Stimulated activated CD8-positive, alpha-beta memory T cell treated with anti-CD3 and anti-CD28 coated beads, Interleukin-7, amount 100 ng/mL, for 4 hours (primary cell): ENCODE results near the gene SEMA4D.
"Not testable (repeated sequence)": the region's sequence is repeated elsewhere in the genome, so short reads cannot be mapped to it uniquely, and the experiment has no call there.

Source experiments
- DNase-seq, 2 donors: peaks; one replicate each; pipeline ENCODE4 v3.0.0-alpha.2; 2020; ENCODE audit warnings: low read depth in 2 of 2

Gene SEMA4D

DNA sequence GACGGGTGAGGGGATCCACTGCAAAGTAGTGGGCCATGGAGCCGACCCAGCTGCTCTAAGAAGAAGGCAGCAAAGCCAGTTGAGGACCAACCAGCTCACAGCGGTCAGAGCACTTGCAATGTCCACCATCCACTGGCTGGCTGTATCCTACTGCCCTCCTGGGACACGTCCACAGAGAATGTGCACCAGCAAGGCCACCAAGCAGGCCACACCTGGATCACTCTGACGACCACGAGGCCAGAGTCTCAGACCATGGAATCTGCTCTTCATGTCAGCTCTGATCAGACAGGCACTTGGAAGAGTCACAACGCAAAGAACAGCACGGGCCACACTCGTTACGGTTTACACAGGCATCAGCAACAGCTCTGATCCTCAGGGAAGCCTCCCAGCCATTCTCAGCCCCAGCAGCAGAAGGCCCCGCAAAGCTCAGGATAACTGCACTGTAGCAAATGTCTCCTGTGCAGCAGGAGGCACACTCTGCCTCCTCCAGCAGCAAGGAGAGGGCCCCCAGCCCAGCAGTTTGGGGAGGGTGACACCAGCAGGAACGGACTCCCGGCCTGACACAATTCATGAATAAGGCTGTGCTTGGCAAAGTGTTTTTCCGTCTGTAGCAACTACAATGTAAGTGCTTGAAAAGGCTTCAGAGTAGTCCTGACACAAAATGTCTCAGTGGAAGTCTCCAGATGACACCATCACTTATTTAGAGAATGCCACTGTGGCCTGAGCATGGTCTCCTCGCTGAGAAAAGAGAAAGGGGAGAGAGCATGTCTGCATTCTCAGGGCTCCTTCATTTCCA, 15.7 kb downstream of the SEMA4D start:
- DNase-seq, result no peak

DNA sequence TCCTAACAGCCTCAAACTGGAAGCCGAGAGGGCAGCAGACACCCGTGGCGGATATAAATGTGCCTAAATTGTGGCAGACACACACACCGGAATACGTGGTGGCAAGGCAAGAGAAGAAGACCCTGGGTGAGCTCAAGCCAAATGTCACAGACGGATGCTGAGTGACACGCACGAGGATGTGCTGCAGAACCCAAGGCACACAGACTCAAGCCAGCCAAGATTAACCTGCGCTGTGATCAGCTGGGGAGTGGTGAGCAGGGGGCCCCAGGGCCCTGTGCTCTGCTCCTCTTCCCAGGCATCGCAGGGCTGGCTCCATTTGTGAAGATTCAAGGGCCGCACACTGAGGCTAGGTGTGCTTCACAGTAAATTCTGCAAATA, 16.4 kb downstream of the SEMA4D start:
- DNase-seq, result no peak

DNA sequence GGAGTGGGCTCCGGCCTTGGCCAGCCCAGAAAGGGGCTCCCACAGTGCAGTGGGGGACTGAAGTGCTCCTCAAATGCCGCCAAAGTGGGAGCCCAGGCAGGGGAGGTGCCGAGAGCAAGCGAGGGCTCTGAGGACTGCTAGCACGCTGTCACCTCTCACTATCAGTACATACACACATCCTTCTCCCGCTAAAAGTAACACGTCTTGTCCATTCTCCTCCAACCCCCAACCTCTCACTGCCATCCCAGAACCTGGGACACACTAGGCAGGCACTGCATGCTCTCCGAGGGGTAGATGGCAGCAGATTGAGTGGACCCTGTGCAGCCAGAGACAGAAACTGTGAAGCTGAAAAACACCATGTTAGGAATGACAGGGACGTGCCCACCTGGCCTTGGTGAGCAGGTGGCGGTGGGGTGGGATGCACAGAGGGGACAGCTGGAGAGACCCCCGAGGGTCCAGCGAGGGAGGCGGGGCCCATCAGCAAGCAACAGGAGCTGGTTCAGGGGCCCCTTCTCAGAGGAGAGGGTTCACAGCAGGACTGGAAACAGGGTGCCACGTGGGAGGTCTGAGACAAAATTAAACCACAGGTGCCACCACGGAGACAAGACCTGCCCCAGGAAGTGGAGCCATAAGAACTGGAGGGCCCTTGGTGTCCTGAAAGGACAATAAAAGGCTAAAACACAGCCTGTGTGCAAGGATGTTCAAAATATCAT, 16.9 kb downstream of the SEMA4D start:
- DNase-seq, result no peak

DNA sequence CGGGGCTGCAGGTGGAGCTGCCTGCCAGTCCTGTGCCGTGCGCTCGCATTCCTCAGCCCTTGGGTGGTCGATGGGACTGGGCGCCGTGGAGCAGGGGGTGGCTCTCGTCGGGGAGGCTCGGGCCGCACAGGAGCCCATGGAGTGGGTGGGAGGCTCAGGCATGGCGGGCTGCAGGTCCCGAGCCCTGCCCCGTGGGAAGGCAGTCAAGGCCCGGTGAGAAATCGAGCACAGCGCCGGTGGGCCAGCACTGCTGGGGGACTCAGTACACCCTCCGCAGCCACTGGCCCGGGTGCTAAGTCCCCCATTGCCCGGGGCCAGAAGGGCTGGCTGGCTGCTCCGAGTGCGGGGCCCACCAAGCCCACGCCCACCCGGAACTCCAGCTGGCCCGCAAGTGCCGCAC, 17.5 kb downstream of the SEMA4D start:
- DNase-seq, result not testable (repeated sequence)

DNA sequence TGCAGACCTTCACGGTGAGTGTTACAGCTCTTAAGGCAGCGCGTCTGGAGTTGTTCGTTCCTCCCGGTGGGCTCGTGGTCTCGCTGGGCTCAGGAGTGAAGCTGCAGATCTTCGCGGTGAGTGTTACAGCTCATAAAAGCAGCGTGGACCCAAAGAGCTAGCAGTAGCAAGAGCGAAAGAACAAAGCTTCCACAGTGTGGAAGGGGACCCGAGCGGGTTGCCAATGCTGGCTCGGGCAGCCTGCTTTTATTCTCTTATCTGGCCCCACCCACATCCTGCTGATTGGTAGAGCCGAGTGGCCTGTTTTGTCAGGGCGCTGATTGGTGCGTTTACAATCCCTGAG, 18.3 kb downstream of the SEMA4D start:
- not testable (repeated sequence) for DNase-seq

DNA sequence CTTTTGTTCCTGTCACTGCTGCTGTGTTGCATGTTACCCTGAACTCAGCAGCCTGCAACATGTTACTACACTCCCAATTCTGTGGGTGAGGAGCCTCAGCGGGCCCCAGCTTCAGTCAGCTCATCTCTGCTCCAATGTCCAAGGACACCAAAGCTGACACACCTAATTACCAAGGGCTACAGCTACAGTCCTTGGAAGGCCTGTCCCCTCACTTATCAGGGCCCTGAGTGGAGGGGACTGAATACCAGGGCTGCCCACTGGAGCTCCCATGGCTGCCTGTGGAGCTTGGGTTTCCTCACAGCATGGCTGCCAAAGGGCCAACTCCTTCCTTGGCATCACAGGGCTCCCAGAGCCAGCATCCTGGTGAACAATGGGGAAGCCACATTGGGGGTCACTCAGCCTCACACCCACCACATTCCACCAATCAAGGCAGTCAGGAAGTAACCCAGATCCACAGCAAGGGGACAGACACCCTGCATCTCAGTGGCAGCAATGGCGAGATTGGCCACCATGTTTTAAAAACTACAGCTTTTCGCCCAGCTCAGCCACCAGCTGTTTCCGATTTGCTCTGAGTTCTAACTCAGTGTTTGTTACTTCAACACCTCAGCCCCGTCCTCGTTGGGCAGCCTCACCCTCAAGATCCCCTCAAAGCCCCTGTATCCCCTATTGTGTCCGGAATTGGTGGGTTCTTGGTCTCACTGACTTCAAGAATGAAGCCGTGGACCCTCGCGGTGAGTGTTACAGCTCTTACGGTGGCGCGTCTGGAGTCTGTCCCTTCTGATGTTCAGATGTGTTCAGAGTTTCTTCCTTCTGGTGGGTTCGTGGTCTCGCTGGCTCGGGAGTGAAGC, 18.9 kb downstream of the SEMA4D start:
- no peak for DNase-seq

DNA sequence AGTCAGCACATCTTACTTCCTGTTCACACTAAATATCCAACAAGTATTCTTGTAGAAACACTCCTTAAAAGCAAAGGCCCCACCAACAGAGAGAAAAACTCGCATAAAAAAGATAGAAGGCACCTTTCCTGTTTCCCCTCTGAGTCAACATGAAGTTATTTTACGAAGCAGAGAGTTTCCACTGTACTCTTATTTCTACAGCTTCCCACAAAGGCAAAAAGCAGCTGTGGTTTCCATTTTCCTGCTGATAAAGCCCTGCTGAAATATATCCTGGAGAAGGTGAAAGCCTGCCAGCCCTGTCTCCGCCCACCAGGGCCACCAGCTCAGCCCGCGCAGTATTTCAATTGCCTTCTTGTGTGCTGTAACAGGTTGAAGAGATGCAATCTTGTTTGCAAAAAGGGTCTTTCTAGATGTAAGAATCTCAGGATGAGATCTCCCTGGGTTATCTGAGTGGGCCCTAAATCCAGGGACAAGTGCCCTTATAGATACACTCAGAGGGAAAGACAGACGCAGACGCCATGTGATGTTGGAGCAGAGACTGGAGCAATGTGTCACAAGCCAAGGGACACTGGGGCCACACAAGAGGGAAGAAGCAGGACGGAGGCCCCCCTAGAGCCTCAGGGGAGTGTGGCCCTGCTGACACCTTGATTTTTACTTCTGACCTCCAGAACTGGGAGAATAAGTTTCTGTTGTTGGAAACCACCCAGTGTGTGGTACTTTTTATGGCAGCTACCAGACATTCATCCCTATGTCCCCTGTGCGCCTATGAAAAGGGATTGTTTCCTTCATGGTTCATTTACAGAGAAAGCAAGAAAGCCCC, 19.9 kb downstream of the SEMA4D start:
- peak; percentile 60 to 62 for DNase-seq

DNA sequence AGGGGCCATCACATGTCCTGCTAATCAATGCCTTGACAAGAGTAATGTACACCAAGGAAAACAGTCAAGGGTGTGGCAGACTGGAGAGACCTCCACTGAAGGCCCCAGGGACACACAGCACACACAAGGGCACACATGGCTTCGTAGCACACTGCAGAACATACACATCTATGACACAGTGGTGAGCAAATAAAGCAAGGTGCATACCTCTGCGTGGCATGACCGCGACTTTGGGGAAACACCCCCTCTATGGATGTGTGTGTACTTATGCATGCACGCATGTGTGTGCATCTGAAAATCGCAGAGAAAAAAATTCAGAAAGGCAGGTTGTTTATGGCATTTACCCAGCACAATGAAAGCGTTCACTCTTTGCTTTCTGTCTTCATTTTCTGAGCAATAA, 20.5 kb downstream of the SEMA4D start:
- no peak for DNase-seq

DNA sequence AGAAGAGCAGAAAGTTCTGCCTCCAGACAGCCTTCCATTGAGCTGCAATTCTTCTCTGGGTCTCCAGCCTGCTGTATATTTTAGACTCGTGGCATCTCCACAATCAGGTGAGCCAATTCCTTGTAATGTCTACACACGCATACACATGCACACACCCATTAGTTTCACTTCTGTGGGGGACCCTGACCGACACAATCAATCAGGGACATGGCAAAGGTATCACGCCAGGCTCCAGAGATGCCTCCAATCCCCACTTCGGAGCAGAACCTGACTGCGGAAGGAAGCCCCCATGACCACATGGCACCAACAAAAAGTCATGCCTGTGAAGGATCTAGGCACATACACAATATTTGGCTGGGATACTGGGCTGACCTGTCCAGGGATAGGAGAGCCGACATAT, 21.4 kb downstream of the SEMA4D start:
- DNase-seq, result no peak

DNA sequence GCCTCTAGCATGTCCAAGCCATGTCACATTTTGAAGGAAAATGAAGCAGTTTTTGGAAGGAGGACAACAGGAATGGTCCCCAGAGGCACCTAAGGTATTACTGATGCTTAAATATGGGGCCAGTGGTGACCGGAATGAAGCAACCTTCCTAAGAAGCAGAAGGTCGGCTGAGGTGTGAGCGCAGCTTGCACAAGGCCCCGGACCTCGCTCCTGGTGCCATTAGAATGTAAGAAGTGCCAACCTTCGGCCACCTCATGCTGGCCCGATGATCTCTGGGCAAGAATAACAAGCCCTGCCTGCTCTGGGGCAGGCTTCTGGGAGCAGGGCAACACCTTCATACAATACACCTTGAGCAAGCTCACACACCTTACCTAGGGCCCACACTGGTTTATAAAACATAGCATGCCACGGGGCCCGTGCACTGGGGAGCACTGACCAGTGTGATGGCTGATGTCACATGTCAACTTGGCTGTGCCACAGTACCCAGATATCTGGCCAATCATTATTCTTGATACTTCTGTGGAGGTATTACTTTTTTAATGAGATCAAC, 21.9 kb downstream of the SEMA4D start:
- no peak for DNase-seq

DNA sequence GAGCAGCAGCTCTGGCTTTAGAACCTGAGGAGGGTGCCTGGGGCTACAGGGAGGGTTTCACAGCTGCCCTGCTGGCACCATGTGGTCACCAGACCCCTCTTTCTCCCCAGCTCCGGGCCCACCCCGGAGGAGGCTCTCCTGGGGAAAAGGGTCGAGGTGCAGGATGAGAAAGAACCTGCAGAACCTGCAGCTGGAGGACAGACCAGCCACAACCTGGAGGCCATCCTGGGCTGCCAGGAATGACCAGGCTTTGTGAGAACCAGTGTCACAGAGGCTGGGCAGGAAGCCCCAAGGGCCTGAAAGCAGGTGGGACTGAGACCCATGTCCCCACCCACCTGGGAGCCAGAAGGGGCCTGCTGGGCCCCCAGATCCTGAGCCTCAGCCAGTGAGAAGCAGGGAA, 23.0 kb downstream of the SEMA4D start:
- no peak for DNase-seq

DNA sequence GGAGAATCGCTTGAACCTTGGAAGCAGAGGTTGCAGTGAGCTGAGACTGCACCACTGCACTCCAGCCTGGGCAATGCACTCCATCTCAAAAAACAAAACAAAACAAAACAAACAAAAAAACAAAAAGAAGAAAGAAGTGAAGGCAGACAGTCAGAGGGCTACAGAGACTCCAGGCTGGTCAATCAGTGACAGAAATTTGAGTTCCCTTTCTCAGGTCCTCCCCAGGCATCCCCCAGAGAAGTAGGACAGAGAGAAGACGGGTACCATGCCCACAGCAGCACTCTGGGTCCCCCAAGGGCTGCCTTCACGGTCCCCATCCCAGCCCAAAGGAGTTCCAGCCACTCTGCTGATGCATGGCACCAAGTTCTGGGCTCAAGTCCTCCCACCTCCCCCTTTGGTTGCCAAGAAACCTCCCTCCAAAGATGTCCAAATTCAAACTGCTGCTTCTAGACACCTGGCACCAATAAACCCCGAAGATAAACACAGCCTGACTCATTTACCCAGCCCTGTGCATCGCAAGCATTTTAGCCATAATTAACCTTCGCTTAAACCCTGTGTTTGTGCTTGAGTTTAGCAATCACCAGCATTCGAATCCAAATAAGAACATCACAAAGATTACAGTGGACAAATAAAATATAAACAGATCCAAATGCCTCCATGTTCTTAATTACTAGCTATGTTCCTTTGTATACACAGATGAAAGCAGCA, 24.0 kb downstream of the SEMA4D start:
- DNase-seq, result no peak

DNA sequence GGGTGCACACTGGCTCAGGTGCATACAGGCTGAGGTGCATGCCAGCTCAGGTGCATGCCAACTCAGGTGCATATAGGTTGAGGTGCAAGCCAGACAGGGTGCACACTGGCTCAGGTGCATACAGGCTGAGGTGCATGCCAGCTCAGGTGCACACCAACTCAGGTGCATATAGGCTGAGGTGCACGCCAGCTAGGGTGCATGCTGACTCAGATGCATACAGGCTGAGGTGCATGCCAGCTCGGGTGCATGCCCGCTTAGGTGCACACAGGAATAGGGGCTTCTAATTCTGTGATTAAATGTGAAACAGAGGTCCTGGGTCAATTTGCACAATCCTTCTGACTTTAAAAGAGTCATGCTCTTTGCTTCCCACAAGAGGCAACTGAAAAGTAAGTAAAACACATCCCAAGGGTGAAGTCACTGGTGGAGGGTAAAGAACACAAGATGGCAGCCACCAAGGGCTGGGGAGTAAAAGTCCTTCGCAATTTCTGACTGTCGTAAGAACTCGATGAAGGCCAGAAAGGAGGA, 26.1 kb downstream of the SEMA4D start:
- not testable (repeated sequence) for DNase-seq

DNA sequence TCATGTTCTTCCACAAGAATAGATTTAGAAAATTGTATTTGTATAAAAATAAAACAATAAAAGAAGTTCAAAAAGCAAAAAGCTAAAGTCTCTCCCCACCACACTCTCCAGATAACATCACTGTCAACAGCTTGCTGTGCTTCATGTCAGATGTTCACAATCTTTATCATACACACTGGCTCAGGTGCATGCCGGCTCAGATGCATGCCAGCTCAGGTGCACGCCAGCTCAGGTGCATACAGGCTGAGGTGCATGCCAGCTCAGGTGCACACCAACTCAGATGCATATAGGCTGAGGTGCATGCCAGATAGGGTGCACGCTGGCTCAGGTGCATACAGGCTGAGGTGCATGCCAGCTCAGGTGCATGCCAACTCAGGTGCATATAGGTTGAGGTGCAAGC, 26.5 kb downstream of the SEMA4D start:
- no peak for DNase-seq

DNA sequence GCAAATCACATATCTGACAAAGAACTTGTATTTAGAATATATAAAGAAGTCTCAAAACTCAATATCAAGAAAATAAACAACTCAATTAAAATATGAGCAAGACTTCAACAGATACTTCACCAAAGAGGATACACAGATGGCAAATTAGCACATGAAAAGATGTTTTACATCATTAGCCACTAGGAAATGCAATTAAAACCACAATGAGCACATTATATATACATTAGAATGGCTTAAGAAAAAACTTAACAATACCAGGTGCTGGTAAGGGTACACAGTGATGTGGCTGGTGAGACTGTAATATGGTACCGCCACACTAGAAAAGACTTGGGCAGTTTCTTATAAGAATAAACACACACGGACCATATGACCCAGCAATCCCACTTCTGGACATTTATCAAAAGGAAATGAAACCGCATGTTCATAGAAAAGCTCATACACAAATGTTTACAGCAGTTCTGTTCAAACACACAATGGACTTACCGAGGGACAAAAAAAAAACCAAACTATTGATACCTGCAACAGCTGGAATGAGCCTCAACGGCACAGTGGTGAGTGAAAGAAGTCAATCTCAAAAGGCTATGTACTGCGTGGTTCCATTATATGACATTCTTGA, 27.6 kb downstream of the SEMA4D start:
- no peak for DNase-seq

DNA sequence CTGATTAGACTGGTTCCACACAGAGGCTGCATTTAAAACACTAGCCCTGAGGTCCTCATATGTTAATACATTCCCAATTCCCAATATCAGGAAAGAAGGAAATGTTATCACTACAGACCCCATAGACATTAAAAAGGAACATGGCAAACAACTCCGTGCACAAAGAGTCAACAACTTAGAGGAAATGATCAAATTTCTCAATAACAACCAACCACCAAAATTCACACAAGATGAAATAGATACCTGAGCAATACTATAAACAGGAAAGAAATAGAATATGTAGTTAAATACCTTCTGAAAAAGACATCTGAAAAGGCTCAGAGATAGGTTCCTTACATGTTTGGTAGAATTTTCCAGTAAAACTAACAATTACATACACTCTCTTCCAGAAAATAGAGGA, 28.9 kb downstream of the SEMA4D start:
- DNase-seq, result no peak

DNA sequence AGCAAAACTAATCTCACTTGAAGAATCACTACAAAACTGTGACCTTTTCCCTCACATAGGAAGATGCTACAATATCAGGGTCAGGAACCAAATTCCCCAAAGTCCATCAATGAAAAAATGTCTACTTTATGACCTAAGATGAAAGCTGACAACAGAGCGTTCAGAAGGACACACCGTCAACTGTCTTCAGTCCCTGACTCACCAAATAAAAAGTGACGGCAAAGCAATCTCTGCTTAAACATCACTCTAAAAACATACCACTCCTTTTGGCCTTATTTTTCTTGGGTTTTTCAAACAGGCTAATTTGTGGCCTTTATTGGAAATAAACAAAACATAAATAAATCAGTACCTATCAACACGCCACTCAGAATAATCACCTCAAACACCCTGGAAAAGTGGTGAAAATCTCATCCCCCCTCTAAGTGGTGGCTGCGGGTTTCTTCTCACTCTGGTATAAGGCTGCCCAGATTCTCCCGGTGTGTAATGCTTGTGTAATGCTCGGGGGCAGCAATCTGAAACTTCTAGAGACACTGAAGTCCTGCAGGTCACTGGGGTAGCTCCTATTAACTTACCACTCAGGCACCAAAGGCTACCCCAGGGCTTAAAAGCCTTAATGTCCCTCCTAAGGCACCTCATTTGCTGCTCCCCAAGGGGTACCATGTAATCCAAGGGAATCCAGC, 29.5 kb downstream of the SEMA4D start:
- DNase-seq, result no peak

DNA sequence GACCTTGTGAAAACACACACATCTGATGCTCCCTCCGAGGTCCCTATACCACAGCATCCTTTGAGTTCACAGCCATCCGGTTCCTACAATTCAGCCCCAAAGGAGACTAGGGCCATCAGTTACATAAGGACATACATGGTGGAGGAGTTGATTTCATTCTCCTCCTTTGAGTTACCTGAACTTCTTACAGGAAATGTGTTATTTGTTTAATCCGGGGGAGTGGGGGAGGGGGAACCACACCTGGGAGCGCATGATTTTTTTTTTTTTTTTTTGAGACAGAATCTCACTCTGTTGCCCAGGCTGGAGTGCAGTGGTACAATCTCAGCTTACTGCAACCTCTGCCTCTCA, 30.7 kb downstream of the SEMA4D start:
- DNase-seq, result no peak

DNA sequence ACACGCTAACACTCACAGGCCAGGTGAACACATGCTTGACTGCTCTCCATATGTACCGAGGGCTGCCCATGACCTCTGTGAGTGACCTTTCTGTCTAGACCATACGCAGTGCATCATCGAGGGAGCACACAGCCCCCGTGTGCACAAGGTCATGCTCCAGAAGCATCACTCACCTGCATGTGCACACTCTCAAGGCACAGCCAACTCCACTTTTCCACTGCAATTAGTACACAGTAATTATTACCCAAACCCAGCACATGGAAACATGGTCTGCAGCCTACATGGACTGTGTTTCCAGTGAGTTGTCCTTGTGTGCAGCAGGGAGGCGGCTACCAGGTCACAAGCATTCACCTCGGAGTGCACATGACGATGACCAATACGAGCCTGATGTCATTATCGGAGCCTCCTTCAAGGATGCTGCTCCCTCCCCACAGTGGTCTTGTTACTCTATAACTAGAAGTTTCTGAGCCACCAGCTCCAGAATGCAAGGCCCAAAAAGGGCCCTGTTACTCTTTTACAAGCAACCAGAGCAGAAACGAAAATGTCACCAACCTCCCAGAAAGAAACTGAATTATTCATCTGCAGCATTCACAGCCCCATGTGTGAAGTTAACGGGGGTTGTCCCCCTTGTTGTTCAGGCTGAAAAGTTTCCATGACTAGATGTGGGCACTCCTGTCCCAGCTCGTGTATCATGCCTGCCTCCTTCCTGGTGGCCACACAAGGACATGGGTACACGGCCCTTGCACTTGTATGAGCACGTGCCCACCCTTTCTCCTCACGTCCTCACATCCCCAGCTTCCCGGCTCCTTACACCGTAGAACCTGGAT, 31.2 kb downstream of the SEMA4D start:
- DNase-seq, result peak; percentile 40 to 41
